Stimulated activated naive CD8-positive, alpha-beta T cell treated with anti-CD3 and anti-CD28 coated beads, Interleukin-15, Interleukin-2, amounts not matched to agents 100 ng/mL and 50 ng/mL, for 24 hours (primary cell): Measurements from ENCODE around the gene CEP112.
"Not testable (repeated sequence)": the region's sequence is repeated elsewhere in the genome, so short reads cannot be mapped to it uniquely, and the experiment has no call there.

Experiments used
- H3K27ac Mint-ChIP-seq: one replicate; pipeline ENCODE4 v1.8.0; 2021; ENCODE audit warnings: mild to moderate bottlenecking, mixed read lengths
- H3K27me3 Mint-ChIP-seq: one replicate; pipeline ENCODE4 v1.8.0; 2021; ENCODE audit warnings: mixed read lengths
- H3K36me3 Mint-ChIP-seq: one replicate; pipeline ENCODE4 v1.8.0; 2021; ENCODE audit warnings: low read depth, mixed read lengths
- H3K4me1 Mint-ChIP-seq: one replicate; pipeline ENCODE4 v1.8.0; 2021; ENCODE audit warnings: low read depth, mixed read lengths
- H3K4me3 Mint-ChIP-seq: one replicate; pipeline ENCODE4 v1.8.0; 2021; ENCODE audit warnings: mild to moderate bottlenecking, mixed read lengths
- H3K9me3 Mint-ChIP-seq: one replicate; pipeline ENCODE4 v1.8.0; 2021; ENCODE audit warnings: mixed read lengths

The CEP112 gene

DNA sequence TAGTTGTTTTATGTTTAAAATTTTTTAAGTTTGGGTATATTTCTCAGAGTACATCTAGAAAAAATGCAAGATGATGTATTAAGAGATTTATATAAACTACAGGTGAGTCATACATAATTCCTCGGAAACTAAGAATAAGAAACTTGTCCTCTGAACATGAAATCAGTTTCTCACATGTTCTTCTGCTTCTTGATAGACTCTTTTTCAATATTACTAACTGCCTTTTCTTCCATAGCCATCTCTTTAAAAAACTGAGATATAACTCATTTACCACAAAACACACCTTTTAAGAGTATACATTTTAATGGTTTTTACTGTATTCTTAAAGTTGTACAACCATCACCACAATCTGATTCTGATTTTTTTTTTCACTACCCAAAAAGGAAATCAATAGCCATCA is 392.1 kb downstream of the CEP112 start:
- peaks cover 16% of the 10 kb centered on the region for H3K9me3 Mint-ChIP-seq
- H3K27ac Mint-ChIP-seq, result no peak overlapping the region
- peaks cover 6% of the 10 kb centered on the region for H3K27me3 Mint-ChIP-seq
- no peaks in the 10 kb centered on the region for H3K36me3 Mint-ChIP-seq
- peaks cover 14% of the 10 kb centered on the region for H3K4me1 Mint-ChIP-seq
- no peak overlapping the region for H3K4me3 Mint-ChIP-seq

DNA sequence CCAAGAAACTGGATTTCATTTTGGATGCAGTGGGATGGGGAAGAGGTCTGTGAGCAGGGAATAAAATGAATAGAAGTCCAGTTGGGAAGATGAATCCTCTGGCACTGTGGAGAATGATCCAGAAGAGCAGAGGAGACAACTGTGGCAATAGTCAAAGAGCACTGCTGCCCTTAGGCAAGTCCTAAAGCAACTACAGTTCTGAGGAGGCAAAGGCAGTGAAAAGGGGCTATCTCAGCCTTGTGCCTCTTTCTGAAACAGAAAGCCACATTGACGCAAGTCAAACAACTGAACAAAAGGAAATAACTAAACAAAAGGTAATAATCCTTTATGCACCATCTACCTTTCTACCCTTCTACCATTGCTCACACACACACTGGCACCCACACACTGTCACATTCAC is 392.5 kb downstream of the CEP112 start:
- no peaks in the 10 kb centered on the region for H3K36me3 Mint-ChIP-seq

DNA sequence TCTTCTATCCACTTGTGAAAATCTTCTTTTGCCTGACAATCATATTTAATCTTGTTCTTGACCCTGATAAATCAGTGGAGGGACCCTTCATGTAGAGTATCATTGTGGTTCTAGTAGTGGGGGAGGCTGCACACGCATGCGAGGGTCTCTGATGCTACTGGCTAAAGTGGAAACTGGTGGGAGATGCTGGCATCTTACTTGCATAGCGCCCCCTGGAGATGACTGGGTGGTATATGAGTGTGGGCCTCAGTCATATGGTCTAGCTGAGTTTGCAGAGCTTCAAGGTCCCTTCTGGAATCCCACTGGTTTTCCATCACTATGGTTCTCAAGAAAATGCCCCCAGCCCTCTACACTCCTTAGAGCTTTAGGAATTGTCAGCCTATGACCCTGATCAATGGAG is 394.1 kb downstream of the CEP112 start:
- Mint-ChIP-seq H3K27me3 (peaks cover 7% of the 10 kb centered on the region), H3K4me1 (peaks cover 14% of the 10 kb centered on the region), H3K4me3 (no peak overlapping the region), H3K27ac (no peak overlapping the region), H3K36me3 (no peaks in the 10 kb centered on the region), H3K9me3 (peaks cover 13% of the 10 kb centered on the region)

More for the DNA sequence above, 392.5 kb downstream of the CEP112 start:
- peaks cover 6% of the 10 kb centered on the region for H3K27me3 Mint-ChIP-seq
- peaks cover 16% of the 10 kb centered on the region for H3K9me3 Mint-ChIP-seq
- H3K4me1 Mint-ChIP-seq, result peaks cover 14% of the 10 kb centered on the region
- no peak overlapping the region for H3K4me3 Mint-ChIP-seq
- peak overlapping the region; percentile 2 for H3K27ac Mint-ChIP-seq

DNA sequence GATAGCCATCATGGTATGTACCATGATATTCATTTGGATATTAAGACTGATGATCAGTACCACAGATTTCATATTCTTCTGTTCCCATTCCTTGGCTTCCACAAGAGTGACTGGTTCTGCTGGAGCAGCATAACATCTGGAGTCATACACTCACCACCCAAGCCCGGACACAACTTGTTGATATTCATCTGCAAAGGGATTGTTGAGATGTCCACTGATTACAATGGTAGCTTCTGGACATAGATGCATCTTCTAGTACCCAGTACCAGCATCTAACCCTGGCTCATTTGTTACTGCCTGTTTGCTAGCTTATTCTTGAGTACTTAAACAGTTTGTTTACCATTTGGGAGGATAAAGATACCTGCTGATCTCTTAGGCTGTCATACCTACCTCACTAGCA is 394.8 kb downstream of the CEP112 start:
- H3K27me3 Mint-ChIP-seq, result peaks cover 3% of the 10 kb centered on the region
- peaks cover 14% of the 10 kb centered on the region for H3K4me1 Mint-ChIP-seq
- H3K36me3 Mint-ChIP-seq, result no peaks in the 10 kb centered on the region
- H3K27ac Mint-ChIP-seq, result no peak overlapping the region
- no peak overlapping the region for H3K4me3 Mint-ChIP-seq
- H3K9me3 Mint-ChIP-seq, result peaks cover 6% of the 10 kb centered on the region

DNA sequence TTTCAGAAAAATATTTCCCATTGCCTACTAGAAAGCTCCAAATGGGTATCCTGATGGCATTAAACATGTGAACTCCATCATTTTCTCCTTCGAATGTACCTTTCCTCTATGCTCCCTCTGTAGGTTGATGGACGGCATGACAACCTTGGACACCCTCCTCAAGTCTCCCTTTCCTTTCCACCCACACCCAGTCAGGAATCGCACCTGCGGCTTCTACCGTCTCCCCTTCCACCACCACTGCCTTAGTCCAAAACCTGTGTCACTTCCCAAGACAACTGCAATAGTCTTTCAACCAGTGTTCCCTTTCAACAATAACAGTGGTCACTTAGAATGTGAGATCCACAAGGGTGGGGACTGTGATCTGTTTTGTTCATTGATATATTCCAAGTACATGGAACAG is 397.4 kb downstream of the CEP112 start:
- Mint-ChIP-seq H3K4me3 (no peak overlapping the region), H3K27ac (no peak overlapping the region), H3K27me3 (peaks cover 3% of the 10 kb centered on the region), H3K4me1 (peaks cover 5% of the 10 kb centered on the region), H3K9me3 (no peaks in the 10 kb centered on the region), H3K36me3 (no peaks in the 10 kb centered on the region)

DNA sequence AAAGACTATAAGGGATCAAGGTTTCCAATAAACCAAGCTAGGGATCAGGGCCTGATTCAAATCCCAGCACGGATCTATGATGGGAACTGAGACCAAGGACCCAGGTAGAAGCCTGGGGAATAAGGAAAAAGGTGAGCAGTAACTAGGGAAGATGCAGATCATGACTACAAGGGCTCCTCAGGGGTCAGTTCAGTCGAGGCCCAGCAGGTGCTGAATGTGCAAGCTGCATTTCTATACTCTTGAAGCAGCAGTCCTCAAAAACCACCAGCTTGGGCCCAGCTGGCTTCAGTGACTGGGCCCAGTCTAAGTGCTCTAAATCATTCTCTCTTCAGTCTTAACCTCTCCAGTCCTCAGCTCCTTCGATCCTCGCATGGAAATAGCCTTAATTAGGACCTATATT is 401.7 kb downstream of the CEP112 start:
- Mint-ChIP-seq H3K9me3 (no peaks in the 10 kb centered on the region), H3K27me3 (peaks cover 3% of the 10 kb centered on the region), H3K36me3 (no peaks in the 10 kb centered on the region), H3K4me3 (no peak overlapping the region), H3K27ac (no peak overlapping the region), H3K4me1 (no peaks in the 10 kb centered on the region)

DNA sequence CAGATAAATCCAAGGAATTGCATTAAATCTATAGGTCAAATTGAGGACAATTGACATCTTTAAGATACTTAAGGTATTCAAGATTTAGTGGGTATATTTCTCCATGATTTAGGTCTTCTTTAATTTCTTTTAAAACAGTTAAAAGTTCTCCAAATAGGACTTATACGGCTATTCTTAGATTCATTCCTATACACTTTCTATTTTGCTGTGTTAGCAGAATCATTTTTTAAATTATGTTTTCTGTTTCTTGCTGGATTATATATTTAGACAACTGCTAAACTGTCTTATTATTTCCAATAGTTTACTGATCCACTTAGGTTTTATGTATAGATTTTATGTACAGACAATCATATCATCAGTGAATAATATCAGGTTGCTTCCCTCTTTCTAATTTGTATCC is 404.4 kb downstream of the CEP112 start:
- H3K27ac Mint-ChIP-seq, result no peak overlapping the region
- no peak overlapping the region for H3K4me3 Mint-ChIP-seq
- no peaks in the 10 kb centered on the region for H3K4me1 Mint-ChIP-seq
- H3K27me3 Mint-ChIP-seq, result no peaks in the 10 kb centered on the region
- H3K36me3 Mint-ChIP-seq, result no peaks in the 10 kb centered on the region
- no peaks in the 10 kb centered on the region for H3K9me3 Mint-ChIP-seq

DNA sequence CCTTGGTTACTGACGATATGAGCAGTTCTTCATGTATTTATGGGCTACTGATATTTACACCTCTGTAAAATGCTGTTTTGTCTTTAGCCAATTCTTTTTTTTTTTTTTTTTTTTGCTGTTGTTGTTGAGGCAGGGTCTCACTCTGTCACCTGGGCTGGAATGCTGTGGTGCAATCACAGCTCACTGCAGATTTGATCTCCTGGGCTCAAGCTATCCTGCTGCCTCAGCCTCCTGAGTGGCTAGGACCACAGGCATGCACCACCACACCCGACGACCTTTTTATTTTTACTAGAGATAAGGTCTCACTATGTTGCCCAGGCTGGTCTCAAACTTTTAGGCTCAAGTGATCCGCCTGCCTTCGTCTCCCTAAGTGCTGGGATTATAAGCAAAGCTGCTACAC is 405.5 kb downstream of the CEP112 start:
- H3K36me3 Mint-ChIP-seq, result no peaks in the 10 kb centered on the region
- H3K9me3 Mint-ChIP-seq, result no peaks in the 10 kb centered on the region
- no peaks in the 10 kb centered on the region for H3K4me1 Mint-ChIP-seq
- no peaks in the 10 kb centered on the region for H3K27me3 Mint-ChIP-seq
- no peak overlapping the region for H3K27ac Mint-ChIP-seq
- H3K4me3 Mint-ChIP-seq, result no peak overlapping the region

DNA sequence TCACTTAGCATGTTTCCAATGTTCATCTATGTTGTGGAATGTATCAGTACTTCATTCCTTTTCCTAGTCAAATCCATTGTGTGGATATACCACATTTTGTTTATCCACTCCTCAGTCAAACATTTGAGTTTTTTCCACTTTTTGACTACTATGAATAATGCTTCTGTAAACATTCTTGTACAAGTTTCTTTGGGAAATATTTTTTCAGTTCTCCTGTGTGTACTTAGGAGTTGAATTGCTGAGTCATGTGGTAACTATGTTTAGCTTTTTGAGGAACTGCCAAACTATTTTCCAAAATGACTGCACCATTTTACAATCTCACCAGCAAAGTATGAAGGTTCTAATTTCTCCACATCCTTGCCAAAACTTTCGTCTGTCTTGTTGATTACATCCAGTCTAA is 406.8 kb downstream of the CEP112 start:
- Mint-ChIP-seq H3K27me3 (no peaks in the 10 kb centered on the region), H3K9me3 (peaks cover 4% of the 10 kb centered on the region), H3K36me3 (no peaks in the 10 kb centered on the region), H3K4me3 (no peak overlapping the region), H3K4me1 (no peaks in the 10 kb centered on the region), H3K27ac (no peak overlapping the region)

DNA sequence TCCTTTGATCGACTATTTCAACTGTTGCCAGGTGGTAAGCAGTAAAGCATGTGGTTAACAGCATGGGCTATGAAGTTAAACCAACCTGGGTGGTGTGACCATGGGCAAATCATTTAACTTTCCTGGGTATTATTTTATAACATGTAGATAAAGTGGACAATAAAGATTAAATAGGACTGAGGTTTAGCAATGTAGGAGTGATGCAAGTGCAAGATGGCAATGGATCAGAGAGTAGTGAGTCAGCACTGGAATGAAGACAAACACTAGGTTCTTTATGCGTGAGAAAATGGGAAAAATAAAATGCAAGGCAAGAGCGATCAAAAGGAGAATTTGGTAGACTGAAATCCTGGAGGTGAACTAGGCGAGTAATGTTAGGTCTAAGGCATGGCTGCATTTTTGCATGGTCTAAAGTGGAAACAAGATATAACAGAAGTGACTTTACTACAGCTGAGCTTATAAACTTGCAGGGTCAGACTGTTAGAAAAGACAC is 408.0 kb downstream of the CEP112 start:
- H3K36me3 Mint-ChIP-seq, result no peaks in the 10 kb centered on the region
- H3K27ac Mint-ChIP-seq, result no peak overlapping the region
- H3K4me1 Mint-ChIP-seq, result no peaks in the 10 kb centered on the region
- H3K4me3 Mint-ChIP-seq, result no peak overlapping the region
- H3K27me3 Mint-ChIP-seq, result no peaks in the 10 kb centered on the region
- peaks cover 4% of the 10 kb centered on the region for H3K9me3 Mint-ChIP-seq

DNA sequence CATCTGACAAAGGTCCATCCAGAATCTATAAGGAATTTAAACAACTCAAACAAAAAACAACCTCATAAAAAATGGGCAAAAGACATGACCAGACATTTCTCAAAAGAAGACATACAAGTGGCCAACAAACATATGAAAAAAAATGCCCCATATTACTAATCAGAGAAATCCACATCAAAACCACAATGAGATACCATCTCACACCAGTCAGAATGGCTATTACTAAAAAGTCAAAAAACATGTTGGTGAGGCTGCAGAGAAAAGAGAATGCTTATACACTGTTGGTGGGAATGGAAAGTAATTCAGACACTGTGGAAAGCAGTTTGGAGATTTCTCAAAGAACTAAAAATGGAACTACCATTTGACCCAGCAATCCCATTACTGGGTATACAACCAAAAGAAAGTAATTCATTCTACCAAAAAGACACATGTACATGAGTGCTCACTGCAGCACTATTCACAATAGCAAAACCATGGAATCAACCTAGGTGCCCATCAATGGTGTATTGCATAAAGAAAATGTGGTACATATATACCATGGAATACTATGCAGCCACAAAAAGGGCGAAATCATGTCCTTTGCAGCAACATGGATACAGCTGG is 409.7 kb downstream of the CEP112 start:
- H3K36me3 Mint-ChIP-seq, H3K27me3 Mint-ChIP-seq, H3K9me3 Mint-ChIP-seq, H3K4me3 Mint-ChIP-seq, H3K4me1 Mint-ChIP-seq, H3K27ac Mint-ChIP-seq: not testable (repeated sequence)

DNA sequence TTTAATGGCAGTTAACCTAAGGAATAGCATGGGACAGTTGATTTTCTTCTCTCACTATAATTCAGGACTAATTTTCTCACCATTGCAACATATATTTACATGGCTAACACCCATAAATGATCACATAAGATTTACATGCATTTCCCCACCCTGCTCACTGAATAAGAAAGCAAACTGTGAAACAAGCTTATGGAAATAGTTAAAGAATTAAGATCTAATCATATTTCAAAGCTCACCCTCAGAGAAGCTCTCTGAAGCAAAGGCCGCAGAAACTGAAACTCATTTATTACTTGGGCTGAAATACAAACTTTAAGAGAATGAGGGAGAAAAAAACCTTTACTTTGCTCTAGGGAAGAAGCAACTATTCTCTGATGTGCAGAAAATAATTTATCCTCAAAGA is 411.8 kb downstream of the CEP112 start:
- Mint-ChIP-seq H3K36me3 (no peaks in the 10 kb centered on the region), H3K9me3 (peaks cover 4% of the 10 kb centered on the region), H3K4me3 (no peak overlapping the region), H3K27ac (no peak overlapping the region), H3K4me1 (no peaks in the 10 kb centered on the region), H3K27me3 (no peaks in the 10 kb centered on the region)

DNA sequence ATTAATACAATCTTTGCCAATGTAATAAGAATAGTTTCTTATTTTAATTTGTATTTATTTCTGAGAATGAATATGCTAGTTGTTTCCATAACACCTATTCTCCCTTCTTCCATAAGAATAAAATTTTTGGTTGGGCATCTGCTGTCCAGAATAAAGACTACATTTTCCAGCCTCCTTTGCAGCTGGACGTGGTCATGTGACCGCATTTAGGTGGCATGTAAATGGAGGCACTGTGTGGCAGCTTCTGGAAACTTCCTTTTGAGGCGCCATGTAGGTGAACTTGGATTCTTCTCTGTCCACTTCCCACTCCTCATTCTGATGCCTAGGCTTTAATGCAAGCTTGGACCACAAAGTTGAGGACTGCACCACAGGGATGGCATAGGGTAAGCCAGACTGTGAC is 415.0 kb downstream of the CEP112 start:
- Mint-ChIP-seq H3K27me3 (no peaks in the 10 kb centered on the region), H3K36me3 (no peaks in the 10 kb centered on the region), H3K27ac (no peak overlapping the region), H3K4me1 (peaks cover 7% of the 10 kb centered on the region), H3K9me3 (peaks cover 4% of the 10 kb centered on the region), H3K4me3 (no peak overlapping the region)

DNA sequence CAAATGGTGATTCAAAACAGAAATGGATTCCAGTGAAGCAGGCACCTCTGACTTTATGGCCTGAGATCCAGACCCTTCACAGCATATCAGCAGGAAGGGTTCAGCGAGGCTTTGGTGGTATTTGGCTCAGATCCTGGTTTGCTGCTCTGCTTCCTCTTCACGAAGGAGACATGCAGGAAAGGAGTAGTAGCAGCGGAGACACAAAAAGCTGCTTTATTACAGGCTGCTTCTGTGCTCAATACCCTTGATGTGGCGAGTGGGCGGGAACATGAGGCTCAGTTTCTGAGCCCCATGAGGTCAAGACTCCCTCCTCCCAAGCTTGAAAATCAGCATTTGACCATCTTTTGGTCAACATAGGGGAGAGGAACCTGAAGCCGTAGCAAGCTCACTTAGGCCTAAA is 417.1 kb downstream of the CEP112 start:
- Mint-ChIP-seq H3K36me3 (no peaks in the 10 kb centered on the region), H3K27me3 (no peaks in the 10 kb centered on the region), H3K9me3 (no peaks in the 10 kb centered on the region), H3K27ac (no peak overlapping the region), H3K4me1 (peaks cover 7% of the 10 kb centered on the region), H3K4me3 (no peak overlapping the region)

DNA sequence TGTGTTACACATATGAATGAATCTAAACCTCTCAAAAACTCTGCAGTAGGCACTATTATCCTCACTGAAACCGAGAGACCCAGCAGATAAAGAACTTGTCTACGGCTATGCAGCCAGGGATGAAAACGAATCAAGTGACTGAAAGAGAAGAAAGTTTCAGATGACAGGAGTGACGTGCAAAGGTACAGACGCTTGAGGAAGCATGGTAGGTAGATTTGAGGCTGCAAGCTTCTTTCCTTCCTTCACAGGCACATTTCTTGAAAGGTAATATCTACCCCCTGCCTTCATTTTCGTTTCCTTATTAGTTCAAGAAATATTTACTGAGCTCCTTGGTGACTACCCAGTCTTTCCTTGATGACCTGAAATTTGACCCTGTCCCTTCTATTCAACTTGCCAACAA is 418.9 kb downstream of the CEP112 start:
- no peaks in the 10 kb centered on the region for H3K36me3 Mint-ChIP-seq

DNA sequence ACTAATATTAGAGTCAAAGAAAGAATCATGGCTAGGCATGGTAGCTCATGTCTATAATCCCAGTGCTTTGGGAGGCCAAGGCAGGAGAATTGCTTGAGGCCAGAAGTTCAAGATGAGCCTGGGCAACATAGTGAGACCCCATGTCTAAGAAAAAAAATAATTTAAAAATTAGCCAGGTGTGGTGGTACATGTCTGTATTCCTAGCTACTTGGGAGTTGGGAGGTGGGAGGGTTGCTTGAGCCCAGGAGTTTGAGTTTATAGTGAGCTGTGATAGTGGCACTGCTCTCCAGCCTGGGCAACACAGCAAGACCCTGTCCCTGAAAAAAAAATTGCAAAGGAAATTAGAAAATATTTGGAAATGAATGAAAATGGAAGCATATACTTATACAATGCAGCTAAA is 420.2 kb downstream of the CEP112 start:
- H3K27me3 Mint-ChIP-seq, result no peaks in the 10 kb centered on the region
- H3K4me3 Mint-ChIP-seq, result no peak overlapping the region
- H3K4me1 Mint-ChIP-seq, result peaks cover 7% of the 10 kb centered on the region
- no peak overlapping the region for H3K27ac Mint-ChIP-seq
- no peaks in the 10 kb centered on the region for H3K9me3 Mint-ChIP-seq
- no peaks in the 10 kb centered on the region for H3K36me3 Mint-ChIP-seq

More for the DNA sequence above, 418.9 kb downstream of the CEP112 start:
- Mint-ChIP-seq H3K27me3 (no peaks in the 10 kb centered on the region), H3K4me3 (no peak overlapping the region), H3K27ac (no peak overlapping the region), H3K9me3 (no peaks in the 10 kb centered on the region), H3K4me1 (peaks cover 7% of the 10 kb centered on the region)
